HG03571 (cell line): ENCODE results near the gene FARS2.

Experiments used
- ATAC-seq: cut with Tn5 transposase; IDR thresholded peaks from one replicate; pipeline ENCODE4 v1.9.1; 2021; ENCODE audit not compliant: unreplicated experiment

Gene FARS2

GRCh38 chr6:5610640-5611039 lies 349.3 kb downstream of the FARS2 start:
- no peak for ATAC-seq

- ATAC-seq: no peak
These were observed 355.9 kb downstream of the FARS2 start for GRCh38 chr6:5617179-5617578.

- ATAC-seq: peak; percentile 79
These were observed 357.9 kb downstream of the FARS2 start for GRCh38 chr6:5619249-5619648.

- no peak for ATAC-seq
These were observed 361.1 kb downstream of the FARS2 start for GRCh38 chr6:5622276-5623005.

- no peak for ATAC-seq
These were observed 362.5 kb downstream of the FARS2 start for GRCh38 chr6:5623769-5624168.

- no peak for ATAC-seq
These were observed 362.9 kb downstream of the FARS2 start for GRCh38 chr6:5624256-5624655.

- ATAC-seq: peak; percentile 79
These were observed 365.6 kb downstream of the FARS2 start for GRCh38 chr6:5626727-5627426.

GRCh38 chr6:5630636-5631035 lies 369.3 kb downstream of the FARS2 start:
- ATAC-seq: no peak

GRCh38 chr6:5632348-5632935 lies 371.1 kb downstream of the FARS2 start:
- ATAC-seq: no peak

- no peak for ATAC-seq
These were observed 373.2 kb downstream of the FARS2 start for GRCh38 chr6:5634525-5634924.

- ATAC-seq: no peak
These were observed 375.1 kb downstream of the FARS2 start for GRCh38 chr6:5636210-5637030.

- no peak for ATAC-seq
These were observed 376.4 kb downstream of the FARS2 start for GRCh38 chr6:5637714-5638113.

GRCh38 chr6:5638666-5639065 lies 377.4 kb downstream of the FARS2 start:
- ATAC-seq: no peak

GRCh38 chr6:5639193-5639592 lies 377.9 kb downstream of the FARS2 start:
- ATAC-seq: no peak

- ATAC-seq: no peak
These were observed 379.3 kb downstream of the FARS2 start for GRCh38 chr6:5640614-5641013.

- ATAC-seq: no peak
These were observed 383.3 kb downstream of the FARS2 start for GRCh38 chr6:5644523-5645185.

- no peak for ATAC-seq
These were observed 384.3 kb downstream of the FARS2 start for GRCh38 chr6:5645328-5646290.

- no peak for ATAC-seq
These were observed 391.3 kb downstream of the FARS2 start for GRCh38 chr6:5652406-5653137.

GRCh38 chr6:5653801-5654200 lies 392.5 kb downstream of the FARS2 start:
- ATAC-seq: no peak
